GM19467 (cell line): Measurements from ENCODE around the gene NEDD9.

ENCODE experiments used
- ATAC-seq: cut with Tn5 transposase; IDR thresholded peaks from one replicate; pipeline ENCODE4 v1.9.1; 2021; ENCODE audit warnings: mild to moderate bottlenecking, moderate library complexity; ENCODE audit not compliant: unreplicated experiment

The NEDD9 gene

DNA sequence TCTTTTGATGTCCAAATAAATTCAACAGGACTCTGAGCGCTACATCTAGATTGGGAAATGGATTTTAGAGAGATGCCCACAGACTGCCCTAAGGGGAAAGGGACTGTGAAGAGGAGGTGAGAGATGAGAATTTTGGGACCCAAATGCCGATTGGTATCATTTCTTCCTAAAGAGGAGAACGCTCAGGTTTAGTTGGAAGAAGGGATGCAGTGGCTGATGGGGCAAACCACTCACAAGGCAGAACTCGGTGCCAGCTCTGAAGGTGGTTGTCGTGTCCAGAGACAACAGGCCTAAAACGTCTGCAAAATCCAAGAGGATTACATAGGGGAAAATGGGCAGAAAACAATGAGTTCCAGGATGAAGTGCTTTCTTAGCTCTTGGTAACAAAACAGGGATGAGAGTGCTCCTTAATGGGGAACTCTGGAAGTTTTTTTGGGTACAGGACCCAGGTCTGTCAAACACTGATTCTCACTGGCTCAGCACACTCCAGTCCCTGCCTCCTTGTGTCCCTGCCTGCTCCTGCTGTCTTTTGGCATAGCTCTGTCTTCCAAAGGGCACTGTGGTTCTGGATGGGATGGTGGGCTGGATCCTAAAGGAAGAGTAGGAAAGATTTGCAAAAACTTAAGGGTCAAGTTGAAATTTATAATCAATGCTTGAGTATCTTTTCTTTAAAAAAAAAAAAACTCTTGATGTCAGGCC lies 29.0 kb downstream of the NEDD9 start:
- ATAC-seq: no peak

DNA sequence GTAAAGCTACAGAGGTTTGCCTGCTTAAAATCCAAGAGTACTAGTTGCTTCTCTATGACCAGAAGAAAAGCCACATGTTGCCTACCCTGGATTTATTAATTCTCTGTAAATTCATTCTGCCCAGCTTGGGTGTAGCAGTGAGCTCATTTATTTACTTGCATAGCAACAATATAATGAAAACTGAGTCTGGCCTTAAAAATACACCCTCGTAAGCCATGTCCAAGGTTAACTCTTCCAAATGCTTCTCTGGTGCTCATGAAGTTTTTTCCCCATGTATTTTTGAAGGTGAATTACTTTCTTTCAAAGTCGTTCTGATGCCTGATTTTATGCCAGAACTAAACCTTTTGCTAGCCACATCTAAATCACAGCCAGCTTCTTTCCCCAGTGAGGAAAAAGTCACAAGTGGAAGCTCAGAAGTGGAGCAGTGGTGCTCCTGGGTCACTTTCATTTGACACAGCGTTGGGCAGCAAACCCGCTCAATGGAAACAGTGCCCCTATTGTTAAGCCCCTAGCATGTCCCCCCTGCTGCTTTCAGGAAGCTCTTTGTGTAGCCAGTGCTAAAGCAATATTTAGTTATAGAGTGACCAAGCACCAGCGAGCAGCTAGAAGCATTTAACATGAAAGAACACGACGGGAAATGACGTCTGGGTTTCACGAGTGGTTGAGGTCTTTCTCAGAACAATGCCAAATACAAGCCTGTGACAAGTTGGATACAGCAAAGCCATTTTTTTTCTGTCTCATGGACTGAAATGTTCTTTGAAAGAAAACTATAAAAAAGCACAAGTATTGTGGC lies 29.8 kb downstream of the NEDD9 start:
- no peak for ATAC-seq

DNA sequence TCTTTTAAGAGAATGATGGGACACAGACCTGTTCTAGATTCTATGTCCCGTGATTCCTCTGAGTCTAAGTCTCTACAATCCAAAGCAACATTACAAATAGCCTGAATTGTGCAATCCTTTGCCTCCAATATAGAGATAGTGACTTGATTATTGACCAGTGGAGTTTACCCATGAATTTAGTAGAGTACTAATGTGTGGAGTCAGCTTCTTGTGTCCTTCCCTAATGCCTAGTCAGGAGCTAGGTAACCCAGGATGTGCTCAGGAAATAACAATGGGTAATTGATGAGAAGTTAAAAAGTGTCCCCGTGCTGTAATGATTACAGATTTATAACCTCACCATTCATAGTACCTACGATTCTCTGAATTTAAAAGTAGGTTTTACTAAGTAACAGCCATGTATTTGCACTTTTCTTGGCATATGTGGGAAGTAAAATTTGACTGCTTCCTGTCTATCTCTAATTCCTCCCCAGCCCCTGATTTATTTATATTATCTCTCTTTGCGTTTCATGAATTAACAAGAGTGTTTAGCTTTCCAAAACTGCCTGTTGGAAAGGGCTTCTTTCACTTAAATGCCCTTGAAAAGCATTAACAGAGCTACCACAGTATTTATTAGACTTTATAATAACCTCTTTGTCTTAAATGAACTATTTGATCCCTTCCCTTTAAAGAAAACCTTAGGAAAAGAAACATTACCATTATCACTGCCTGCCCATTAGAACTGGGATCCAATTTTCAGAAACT lies 30.5 kb downstream of the NEDD9 start:
- no peak for ATAC-seq

DNA sequence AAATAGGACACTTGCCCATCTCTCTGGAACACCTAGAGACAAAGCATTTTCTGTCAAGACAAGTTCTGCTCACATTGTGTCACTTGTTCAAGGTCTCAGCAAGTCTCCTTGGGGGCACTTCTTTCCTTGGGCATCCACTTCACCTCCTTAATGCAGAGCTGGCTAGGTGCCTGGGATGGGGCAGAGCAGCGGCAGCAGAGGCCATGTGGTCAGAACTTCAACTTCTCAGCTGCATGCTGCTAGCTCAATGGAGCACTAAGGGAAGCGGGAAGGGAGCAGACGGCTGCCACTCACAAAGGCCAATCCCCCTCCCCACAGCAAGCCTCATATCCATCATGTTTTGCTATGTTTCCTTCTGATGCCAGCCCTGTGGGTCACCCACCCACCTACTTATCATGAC lies 31.5 kb downstream of the NEDD9 start:
- ATAC-seq: no peak

DNA sequence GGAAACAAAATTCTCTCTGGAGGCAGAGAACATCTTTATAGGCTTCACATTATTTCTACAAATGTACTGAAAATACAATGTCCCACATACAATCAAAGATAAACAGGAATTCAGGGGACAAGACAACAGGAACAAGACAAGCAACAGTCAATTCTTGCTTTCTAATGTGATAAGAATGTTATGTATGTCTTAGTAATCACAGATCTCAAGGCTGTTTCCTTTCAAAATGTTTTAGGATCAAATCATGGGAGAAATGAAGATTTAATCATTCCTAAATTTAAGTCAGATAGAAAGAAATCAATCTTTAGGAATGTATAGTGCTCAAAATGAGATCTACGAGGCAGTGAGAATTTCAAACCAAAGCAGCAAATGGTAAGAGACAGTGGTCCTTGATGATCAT lies 32.1 kb downstream of the NEDD9 start:
- no peak for ATAC-seq

DNA sequence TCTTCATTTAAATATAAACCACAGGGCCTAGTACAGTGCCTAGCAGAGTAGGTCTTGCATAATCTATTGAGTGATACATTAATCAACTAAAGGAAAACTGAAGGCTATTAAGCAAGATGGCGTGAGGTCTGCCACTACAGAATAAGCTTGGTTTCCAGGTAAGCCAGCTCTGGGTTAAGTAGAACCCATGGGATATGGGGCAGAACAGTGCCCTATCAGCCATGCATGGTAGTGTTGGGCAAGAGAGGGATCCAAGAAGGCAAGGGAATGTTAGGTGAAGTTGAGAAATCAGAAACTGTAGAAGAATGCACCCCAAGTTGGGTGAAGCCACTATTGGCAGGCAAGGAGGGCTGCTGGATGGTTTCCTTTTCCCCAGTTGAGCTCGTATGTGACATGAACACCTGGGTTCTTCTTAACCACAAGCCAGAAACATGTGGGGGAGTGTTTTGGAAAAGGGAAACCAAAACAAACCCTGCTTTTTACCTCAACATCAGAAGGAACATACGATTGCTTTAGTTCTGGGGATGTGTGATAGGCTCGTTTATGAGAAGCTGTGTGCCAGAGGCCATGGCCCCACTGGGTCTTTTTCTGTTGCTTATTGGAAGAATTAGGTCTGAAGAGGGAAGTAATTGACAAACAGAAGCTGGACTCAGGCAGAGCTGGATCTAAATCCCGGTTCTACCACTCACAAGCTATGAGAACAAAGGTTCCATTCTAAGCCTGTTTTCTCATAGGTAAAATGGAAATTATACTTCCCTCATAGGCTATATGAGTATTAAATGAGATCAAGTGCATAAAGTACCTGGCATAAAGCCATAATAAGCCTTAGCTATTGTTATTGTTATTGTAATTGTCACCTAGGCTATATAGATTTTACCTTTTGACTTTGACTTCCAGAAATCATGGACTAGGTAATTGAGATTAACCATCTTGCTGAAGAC lies 33.5 kb downstream of the NEDD9 start:
- no peak for ATAC-seq

DNA sequence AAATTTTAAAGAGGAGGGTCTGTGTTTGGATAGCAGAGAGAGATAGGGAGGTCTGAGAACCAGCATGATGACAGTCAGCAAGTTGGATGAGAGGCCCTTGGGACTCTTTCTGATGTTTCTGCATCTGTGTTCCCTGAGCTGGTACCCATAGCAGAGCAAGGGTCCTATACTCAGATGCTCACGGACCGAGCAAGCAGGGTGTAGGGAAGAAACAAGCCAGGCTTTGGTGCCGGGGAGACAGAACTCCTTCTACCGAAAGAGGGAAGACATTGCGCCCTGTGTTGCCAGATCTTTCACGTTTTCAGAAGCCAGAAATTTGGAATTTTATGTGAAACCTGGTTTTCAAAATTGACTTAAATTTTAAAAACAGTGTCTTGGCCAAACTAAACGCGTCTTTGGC lies 34.6 kb downstream of the NEDD9 start:
- no peak for ATAC-seq

DNA sequence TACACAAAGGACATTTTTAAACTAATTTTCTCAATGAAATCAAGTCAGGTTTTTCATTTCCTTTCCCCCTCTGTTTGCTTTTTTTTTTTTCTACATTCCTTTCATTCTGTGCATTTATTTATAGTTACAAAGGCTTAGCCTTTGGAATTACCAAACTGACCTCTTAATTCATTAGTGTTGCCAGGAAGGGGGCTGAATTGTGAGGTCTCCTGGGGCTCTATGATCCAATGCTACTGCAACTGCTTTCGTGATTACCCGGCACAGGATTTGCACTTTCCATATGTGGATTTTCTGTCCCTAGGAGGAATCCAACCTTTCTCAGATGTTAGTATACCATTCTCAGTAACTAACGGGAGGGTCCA lies 35.3 kb downstream of the NEDD9 start:
- ATAC-seq: no peak

DNA sequence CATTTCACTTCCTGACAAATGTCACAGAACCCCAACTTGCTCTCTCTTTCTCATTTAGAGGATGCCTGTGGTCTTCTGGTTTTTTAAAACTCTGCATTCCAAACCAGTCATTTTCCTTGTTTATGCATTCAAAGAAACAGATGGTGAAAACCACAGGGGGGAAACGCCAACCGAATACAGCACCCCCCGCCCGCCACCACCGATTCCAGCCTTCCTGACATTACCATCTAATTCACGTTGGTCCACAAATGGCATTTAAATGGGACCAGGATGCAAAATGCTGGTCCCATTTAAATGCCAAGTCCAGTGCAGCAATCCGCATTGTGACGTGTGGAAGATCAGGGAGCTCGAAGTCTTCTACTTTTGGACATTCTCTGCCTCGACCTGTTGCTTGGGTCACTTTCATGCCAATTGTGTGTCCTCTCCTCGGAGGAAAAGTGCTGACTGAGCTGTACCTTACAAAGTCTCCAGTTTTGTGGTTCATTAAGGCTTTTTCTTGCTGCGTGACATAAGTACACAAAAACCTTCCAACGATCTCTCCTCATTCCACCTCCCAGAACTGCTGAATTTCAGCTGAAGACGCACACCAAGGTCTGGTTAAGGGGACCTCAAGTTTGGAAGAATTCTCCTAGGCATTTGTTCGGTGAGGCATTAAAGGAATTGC lies 35.8 kb downstream of the NEDD9 start:
- no peak for ATAC-seq

DNA sequence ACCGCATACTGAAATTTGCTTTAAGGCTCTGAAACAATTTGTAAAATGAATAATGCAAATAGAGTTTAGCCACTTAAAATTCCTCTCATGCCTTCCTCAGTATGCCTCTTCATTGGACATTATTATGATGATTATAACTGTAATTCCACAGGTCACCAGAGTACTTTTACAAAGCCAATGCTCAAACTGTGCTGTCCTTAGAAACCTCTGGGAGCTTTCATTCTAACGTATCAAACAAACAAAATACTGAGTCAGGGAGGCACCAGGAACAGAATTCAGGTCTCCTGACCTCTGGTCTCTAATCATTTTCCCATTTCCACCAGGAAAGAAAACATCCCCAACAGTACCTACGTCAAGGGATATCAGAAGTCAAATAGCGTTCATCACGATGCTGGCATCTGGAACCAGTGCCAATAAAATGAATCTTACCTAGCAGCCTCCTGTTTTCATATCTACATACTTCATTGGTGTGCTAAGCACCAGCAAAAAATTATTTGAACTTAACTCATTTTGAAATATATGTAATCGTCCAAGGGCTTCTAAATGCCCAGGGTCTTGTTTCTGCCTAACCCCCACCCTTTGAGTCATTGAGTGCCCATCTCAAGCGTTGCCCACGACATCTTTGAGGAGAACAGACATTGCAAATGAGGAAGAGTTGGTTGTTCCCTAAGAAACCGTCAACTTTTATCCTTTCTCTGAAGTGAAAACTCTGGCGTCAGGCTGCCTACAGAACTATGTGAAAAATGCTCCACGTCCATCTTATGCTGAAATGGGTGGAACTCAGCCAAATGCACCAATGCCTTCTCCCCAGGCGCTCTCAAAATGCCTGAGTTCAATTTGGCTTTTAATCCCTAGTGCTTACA lies 37.9 kb downstream of the NEDD9 start:
- ATAC-seq: no peak

DNA sequence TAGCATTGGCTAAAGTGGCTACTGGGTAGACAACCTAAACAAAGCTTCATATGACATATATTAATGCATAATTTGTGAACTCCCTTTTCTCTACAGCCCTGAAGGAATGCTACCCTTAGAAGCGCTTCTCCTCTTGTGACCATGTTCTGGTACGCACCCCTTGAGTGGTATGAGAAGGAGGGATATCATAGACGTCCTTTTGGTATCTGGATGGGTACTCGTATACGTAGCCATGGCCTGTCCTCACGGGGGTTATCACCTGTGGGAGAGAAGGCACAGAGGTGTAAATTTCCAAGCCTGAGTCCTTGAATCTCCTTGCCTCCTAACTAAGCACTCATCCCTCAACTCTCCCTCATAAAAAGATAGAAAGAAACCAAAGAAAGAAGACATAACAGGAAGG lies 39.0 kb downstream of the NEDD9 start:
- no peak for ATAC-seq

DNA sequence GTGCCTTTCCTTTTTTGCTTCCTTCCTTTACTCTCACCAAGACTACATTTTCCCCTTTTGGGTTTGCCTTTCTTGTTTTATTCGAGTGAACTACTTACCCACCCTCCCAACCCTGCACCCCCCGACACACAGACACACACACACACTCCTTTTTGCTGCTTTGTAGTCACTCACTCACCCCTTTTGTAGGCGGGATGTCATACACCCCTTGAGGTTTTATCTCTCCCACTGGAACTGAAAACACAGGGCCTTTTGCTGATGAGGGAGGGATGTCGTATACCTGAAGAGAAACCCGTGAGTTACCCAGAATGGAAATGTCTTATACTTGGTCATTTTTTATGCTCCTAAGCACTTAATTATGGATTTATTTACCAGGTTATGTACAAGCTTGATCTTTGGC lies 40.3 kb downstream of the NEDD9 start:
- ATAC-seq: no peak

DNA sequence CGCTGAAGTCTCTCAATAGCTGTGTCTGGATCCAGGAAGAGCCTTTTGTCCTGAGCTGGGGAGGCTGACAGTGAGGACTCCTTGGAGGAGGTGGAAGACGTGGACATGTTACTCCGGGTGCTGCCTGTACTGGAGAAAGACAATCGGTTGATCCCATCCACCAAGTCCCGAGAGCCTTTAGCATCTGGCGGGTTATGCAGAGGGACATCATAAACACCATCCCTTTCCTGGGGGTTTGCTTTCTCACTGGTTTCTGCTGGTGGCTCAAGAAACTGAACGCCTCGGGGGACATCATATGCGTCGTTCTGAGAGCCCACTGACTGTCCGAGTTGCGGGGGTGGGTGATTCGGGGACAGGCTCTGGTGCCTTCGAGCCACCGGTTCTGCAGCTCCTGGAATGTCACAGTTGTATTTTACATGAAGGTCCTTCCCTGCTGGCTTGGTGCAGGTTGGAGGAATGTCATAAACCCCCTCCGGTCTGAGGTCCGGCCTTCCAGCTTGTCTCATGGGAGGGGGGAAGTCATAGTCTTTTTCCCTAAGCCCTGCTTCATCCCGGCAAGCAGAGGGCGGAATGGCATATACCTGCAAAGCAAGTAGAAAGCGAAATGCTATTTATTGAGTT lies 41.7 kb downstream of the NEDD9 start:
- no peak for ATAC-seq

DNA sequence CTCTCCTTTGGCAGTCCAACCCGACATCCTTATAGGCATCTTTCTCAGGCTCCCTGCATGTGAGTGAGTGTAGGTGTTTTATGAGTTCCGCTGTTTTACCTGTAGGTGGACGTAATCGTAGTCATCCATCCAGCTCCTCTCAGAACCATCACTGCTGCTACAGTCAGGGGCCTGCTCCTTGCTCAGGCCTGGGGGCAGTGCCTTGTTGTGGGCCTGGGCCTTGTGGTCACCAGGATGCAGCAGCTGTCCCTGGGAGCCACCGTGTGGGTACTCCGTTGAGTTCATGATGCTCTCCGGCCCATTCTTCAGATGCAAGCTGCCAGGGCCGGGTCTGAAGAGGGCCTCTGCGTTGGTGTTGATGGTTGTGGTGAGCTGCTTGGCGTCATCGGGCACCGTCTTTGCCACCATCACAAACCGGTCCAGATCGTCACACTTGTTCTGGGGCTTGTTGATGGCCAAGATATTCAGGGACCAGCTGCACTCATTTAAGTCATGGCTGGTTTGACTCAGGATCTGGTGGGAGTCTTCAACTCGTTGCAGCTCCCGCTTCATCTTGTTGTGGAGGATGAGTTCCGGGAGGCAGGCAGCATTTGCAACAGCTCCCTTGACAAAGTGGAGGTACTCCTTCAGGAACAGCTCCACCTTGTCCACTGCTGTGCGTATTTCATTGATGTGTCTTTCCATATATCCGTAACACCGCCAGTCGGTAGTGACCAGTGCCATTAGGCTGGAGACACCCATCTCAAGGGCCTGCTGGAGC lies 42.4 kb downstream of the NEDD9 start:
- no peak for ATAC-seq

DNA sequence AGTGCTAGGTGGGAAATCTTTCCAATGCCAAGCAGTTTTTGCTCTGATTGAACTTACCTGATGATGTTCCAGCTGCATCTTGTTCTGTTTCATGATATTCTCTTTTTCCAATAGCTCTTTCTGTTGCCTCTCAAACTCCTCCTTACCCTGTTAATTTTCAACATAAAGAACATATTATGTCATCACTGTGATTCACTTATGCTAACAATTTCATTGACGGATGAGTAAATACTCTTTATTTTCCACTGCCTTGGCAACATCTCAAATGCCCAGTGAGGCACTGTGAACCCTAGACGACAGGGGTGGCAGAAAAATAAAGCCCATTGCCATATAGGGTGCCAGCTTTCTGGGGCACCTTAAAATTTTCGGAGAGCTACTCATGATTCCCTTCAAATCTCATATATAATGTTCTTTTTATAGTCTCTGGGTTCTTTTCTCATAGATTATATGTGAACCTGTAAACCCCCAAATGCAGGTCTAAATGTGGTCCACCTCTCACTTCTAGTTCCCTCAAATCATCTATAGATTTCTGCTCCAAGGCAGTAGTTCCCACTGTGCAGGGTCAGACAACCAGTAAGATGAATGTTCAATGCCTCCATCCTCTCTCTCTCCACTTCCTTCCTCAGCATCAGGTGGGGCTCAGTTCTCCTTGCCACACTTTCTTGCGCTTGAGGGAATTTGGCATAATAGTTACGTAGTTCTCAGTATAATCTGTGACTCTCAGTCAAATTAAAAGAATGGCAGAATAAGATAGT lies 44.1 kb downstream of the NEDD9 start:
- ATAC-seq: no peak

DNA sequence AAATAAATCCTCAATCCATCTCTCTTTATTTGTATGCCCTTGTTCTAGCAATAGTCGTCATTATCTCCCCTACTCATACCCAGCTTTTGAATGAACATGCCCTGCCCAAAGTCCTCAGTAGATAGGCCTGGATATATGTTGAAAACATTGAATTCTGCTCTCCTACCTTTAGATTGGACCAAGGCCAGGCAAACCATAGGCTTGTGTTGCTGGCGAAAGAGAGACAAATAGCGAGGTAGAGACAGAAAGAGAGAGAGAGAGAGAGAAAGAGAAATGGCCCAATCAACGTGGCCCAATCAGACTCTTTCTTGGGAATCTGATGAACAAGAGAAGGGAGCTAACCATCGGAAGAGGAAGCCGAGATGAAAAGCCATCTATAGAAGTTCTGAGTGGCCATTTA lies 45.2 kb downstream of the NEDD9 start:
- ATAC-seq: no peak

DNA sequence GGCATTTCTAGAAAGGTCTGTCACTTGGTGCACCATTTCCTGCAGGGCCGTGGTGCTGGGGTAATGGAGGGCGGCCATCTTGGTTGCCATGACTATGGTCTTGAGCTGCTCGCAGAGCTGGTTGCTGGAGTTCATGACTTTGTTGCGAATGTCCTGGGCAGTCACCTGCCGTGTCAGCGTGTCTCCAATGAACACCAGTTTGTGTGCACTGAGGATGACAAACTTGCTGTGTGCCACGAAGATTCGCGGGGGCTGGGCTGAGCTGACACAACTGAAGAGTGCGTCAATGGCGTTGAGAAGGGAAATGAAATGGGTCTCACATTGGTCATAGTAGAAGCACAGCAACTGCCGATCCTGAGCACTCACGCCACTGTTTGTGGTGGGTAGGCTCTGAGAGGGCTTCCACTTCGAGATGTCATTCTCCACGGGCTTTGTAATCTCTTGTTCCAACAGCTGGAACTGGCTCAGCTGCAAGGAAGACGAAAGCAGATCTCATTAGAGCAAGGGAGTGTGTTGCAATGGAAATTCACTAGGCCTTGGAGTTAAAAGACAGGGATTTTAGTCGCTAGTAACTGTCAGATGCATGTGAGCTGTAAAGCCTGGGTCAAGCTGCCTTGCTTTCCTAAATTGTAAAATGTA lies 47.1 kb downstream of the NEDD9 start:
- ATAC-seq: no peak
